ENCODE measurements around the gene SLAMF9. TPM values are rescaled to one million over a fixed set of nuclear protein-coding genes. Genes with fewer than 3 reads are reported as not detected.

The SLAMF9 gene
- total and polyA plus RNA-seq, 2 of the 8 experiments (the other 6 are each of a cell fraction or from before 2014, with no cell fraction given), result not detected

GRCh38 chr1:159945483-159946241 is 8.4 kb downstream of the SLAMF9 start, which contains the start of gene IGSF9:
IGSF9 (minus strand) TSS chr1:159945613; CDS start chr1:159943454, 2,159 bp downstream.
- peak within 1 kb of the TSS; percentile 35 to 68 (median 40); a peak in 6 of 7 replicates for H3K9ac ChIP-seq (replicated peaks in 1 of 4; ENCODE audit: extremely low read depth in 1 of 4, low read depth in 3 of 4, low read length in 3 of 4)
- POLR2A ChIA-PET (ENCODE audit: partially characterized antibody), result interaction anchor here (0.6 to 2.8 kb wide), 23 partner anchors 8 to 164 kb away, joined by 3 to 19 read pairs (median 3); partner anchors contain the start of genes SLAMF9 and TAGLN2
- H2BK20ac ChIP-seq (ENCODE audit: low read length), result peak within 1 kb of the TSS; percentile 72; the same call in 1 of the 2 replicates
- CTCF ChIA-PET (ENCODE audit: partially characterized antibody), result interaction anchor here (0.7 to 35.5 kb wide), 18 partner anchors 9 to 156 kb away, joined by 3 to 696 read pairs (median 4); partner anchors contain the start of genes SLAMF9 and TAGLN2
- H3K4me3 ChIP-seq (ENCODE audit: extremely low read depth in 1 of 4, insufficient read depth in 2 of 4, low read depth in 3 of 4, low read length in 4 of 4), result peak within 1 kb of the TSS; percentile 49 to 82 (median 62)
- peak within 1 kb of the TSS; percentile 88; the same call in 1 of the 2 replicates for H2BK5ac ChIP-seq (ENCODE audit: low read depth, low read length)
- H2BK15ac ChIP-seq (ENCODE audit: low read length), result 0 out of 2 replicates have a peak within 1 kb of the TSS, but pooled peaks have one; percentile 40
- H3K79me1 ChIP-seq (ENCODE audit: low read depth, low read length), result peaks cover 2% of the 10 kb centered on the region; the same call in 1 of the 2 replicates
- H4K91ac ChIP-seq (replicated peaks; ENCODE audit: insufficient read length, low read length), result peak within 1 kb of the TSS; percentile 76
- H3K79me2 ChIP-seq (ENCODE audit: control insufficient read depth in 1 of 2, insufficient read depth in 2 of 2, low read length in 2 of 2), result peaks cover 3 to 12% of the 10 kb centered on the region in 2 experiments; a peak in 2 of 4 replicates
- 2% methylated on average over 41 of the region's 58 CpGs; no CpG with 5 or more reads in 1 of the 2 experiments for WGBS, 2 experiments (ENCODE audit: extremely low coverage in 1 of 2, insufficient coverage in 1 of 2, insufficient read length in 1 of 2, insufficient replicate concordance in 2 of 2, low coverage in 1 of 2, low lambda C conversion rate in 2 of 2, missing lambda C conversion rate in 1 of 2)
- H3K4me2 ChIP-seq (ENCODE audit: insufficient read depth in 1 of 2, low read depth in 2 of 2, low read length in 2 of 2), result peak within 1 kb of the TSS; percentile 72 to 77
- H3K14ac ChIP-seq (ENCODE audit: insufficient read length), result no peak within 1 kb of the TSS
- H3K18ac ChIP-seq (ENCODE audit: extremely low read depth, low read length), result peak within 1 kb of the TSS; percentile 81
- peak within 1 kb of the TSS; percentile 92 for H4K5ac ChIP-seq (ENCODE audit: insufficient read length, low read depth, low read length)
- peak within 1 kb of the TSS; percentile 60 for H2BK12ac ChIP-seq (ENCODE audit: low read depth, low read length)
- DNase-seq (ENCODE audit: low read depth in 1 of 2, low spot score in 2 of 2) (peak; percentile 81 to 96), FAIRE-seq (no peak)
- peak within 1 kb of the TSS; percentile 63 for H3K4ac ChIP-seq (replicated peaks; ENCODE audit: insufficient read length, low read depth, low read length)
- H3K36me3 ChIP-seq (ENCODE audit: control insufficient read depth in 2 of 4, insufficient read depth in 4 of 4, low read length in 3 of 4), result no peaks in the 10 kb centered on the region; a peak in 3 of 8 replicates
- peaks cover 10% of the 10 kb centered on the region; the same call in 1 of the 2 replicates for H3K23me2 ChIP-seq (ENCODE audit: low read depth, low read length)
- peak within 1 kb of the TSS; percentile 32 for H3K56ac ChIP-seq (replicated peaks; ENCODE audit: insufficient read length, low read depth, low read length)
- H3K27ac ChIP-seq (ENCODE audit: low read depth, low read length), result peak within 1 kb of the TSS; percentile 80; the same call in 1 of the 2 replicates
- H3K9me3 ChIP-seq (ENCODE audit: insufficient read depth in 2 of 2, low read depth in 1 of 2, low read length in 1 of 2), result no peaks in the 10 kb centered on the region
- H4K8ac ChIP-seq (ENCODE audit: extremely low read depth, insufficient read depth, low read length), result peak within 1 kb of the TSS; percentile 74
- peak within 1 kb of the TSS; percentile 85; the same call in 1 of the 2 replicates for H2AK5ac ChIP-seq (ENCODE audit: low read depth, low read length)
- 0 out of 2 replicates have a peak within 1 kb of the TSS, but pooled peaks have one; percentile 15 for H2AFZ ChIP-seq (ENCODE audit: low read length)
- no peaks in the 10 kb centered on the region for H4K20me1 ChIP-seq (replicated peaks in 1 of 2; ENCODE audit: control insufficient read depth in 1 of 2, insufficient read depth in 2 of 2, low read length in 2 of 2)
- H3K4me1 ChIP-seq (replicated peaks in 1 of 4; ENCODE audit: control insufficient read depth in 3 of 4, insufficient read depth in 4 of 4, low read length in 3 of 4), result peaks cover 7 to 24% (median 15%) of the 10 kb centered on the region in 4 experiments
- no peak within 1 kb of the TSS for H3K23ac ChIP-seq (ENCODE audit: insufficient read length)
- H3K27me3 ChIP-seq (replicated peaks in 1 of 4; ENCODE audit: control insufficient read depth in 3 of 4, extremely low read depth in 1 of 4, insufficient read depth in 3 of 4, low read length in 3 of 4), result no peaks in the 10 kb centered on the region
- H2BK120ac ChIP-seq (replicated peaks; ENCODE audit: low read depth, low read length), result peak within 1 kb of the TSS; percentile 47
- peak; percentile 86 for TF ChIP-seq ASH2L (IDR thresholded peaks at IDR 0.05; ENCODE audit: low read length)
- TF ChIP-seq CREB1 (IDR thresholded peaks at IDR 0.05), result 0 out of 2 replicates have a peak, but pooled peaks have one; percentile 60
- TF ChIP-seq SAP30 (IDR thresholded peaks at IDR 0.05; ENCODE audit: insufficient read depth, insufficient replicate concordance, low read length), result no peak
- peak; percentile 19 to 79 for TF ChIP-seq POLR2A (IDR thresholded peaks at IDR 0.05; ENCODE audit: control extremely low read depth in 1 of 2, low read depth in 2 of 2, low read length in 2 of 2)
- TF ChIP-seq RAD21 (IDR thresholded peaks at IDR 0.05 in 1 of 2, conservative IDR thresholded peaks at IDR 0.05 in 1 of 2; ENCODE audit: low read depth in 2 of 2, low read length in 2 of 2), result peak; percentile 37 to 44; a peak in 3 of 4 replicates
- no peak for TF ChIP-seq SIRT6 (IDR thresholded peaks at IDR 0.05; ENCODE audit: low read length)
- no peak for TF ChIP-seq YY1 (IDR thresholded peaks at IDR 0.05; ENCODE audit: low read depth, low read length)
- peak; percentile 27 to 41 (median 40) for TF ChIP-seq CTCF (IDR thresholded peaks at IDR 0.05; ENCODE audit: control extremely low read depth in 1 of 3, insufficient read depth in 1 of 3, low read depth in 1 of 3, low read length in 3 of 3)

Measured in H1 (cell line).